T-helper 17 cell (primary cell): ENCODE measurements around the gene ANGPTL5. TPM values are rescaled to one million over a fixed set of nuclear protein-coding genes. Genes with fewer than 3 reads are reported as not detected.

Source experiments
- ATAC-seq: fragments of 150-1000 bp; cut with Tn5 transposase; 2 replicates; pipeline ENCODE4 v1.10.0; 2021; ENCODE audit warnings: mild to moderate bottlenecking, moderate library complexity
- DNase-seq, 3 donors: peaks; one replicate each; pipeline versions ENCODE4 v3.0.0 to v3.0.0-alpha.2; 2020 to 2021
- H3K9me3 ChIP-seq: one replicate; pipeline ENCODE4 v1.7.0; 2013; ENCODE audit warnings: low read length, mild to moderate bottlenecking; ENCODE audit not compliant: control insufficient read depth, poor library complexity, severe bottlenecking
- H3K27ac Mint-ChIP-seq: one replicate; pipeline ENCODE4 v1.8.0; 2022; ENCODE audit warnings: mild to moderate bottlenecking, moderate library complexity, mixed read lengths
- H3K27me3 Mint-ChIP-seq: one replicate; pipeline ENCODE4 v1.8.0; 2022; ENCODE audit warnings: mixed read lengths
- H3K36me3 Mint-ChIP-seq: one replicate; pipeline ENCODE4 v1.8.0; 2022; ENCODE audit warnings: low read depth, mixed read lengths
- H3K4me1 Mint-ChIP-seq: one replicate; pipeline ENCODE4 v1.8.0; 2022; ENCODE audit warnings: mild to moderate bottlenecking, mixed read lengths
- H3K4me3 Mint-ChIP-seq: one replicate; pipeline ENCODE4 v1.8.0; 2022; ENCODE audit warnings: mild to moderate bottlenecking, moderate library complexity, mixed read lengths
- total RNA-seq, 4 donors: library from RNA in 2 of 4; stranded (reverse) in 2 of 4; gene quantifications; one replicate each; pipeline ENCODE4 v1.2.3 and lab custom pipeline; 2022 to 2026

The ANGPTL5 gene
- total RNA-seq, 2 donors from 2014 or later, result not detected

DNA sequence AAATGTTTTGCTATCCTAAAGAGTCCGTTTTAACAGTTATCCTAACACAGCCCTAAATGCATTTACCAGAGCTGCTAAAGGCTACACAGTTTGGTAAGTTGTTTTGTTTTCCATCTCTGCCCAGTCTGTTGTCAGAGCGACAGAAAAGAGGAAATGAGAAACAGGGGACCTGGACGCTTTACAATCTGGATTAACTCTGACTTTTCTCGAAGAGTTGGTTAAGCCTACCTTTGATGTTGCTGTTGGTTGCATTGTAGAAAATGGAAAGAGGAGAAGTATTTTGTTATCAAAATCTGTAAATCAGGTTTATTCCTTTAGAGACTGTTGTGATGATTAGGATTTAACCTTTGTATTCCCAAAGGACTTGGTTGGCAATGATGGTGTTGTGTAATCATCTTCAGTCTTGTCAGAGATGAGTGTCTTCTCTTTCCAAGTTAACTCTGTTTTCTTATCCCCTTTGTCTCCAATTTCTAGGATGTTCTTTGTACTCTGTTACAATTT, 481 bp downstream of the ANGPTL5 start:
- peak overlapping the region; percentile 95 for H3K4me3 Mint-ChIP-seq
- H3K27me3 Mint-ChIP-seq, result peaks cover 5% of the 10 kb centered on the region
- no peak for ATAC-seq
- peaks cover 2% of the 10 kb centered on the region for H3K36me3 Mint-ChIP-seq
- no peak for DNase-seq
- H3K27ac Mint-ChIP-seq, result peak overlapping the region; percentile 96
- no peaks in the 10 kb centered on the region for H3K9me3 ChIP-seq
- H3K4me1 Mint-ChIP-seq, result peaks cover 19% of the 10 kb centered on the region

DNA sequence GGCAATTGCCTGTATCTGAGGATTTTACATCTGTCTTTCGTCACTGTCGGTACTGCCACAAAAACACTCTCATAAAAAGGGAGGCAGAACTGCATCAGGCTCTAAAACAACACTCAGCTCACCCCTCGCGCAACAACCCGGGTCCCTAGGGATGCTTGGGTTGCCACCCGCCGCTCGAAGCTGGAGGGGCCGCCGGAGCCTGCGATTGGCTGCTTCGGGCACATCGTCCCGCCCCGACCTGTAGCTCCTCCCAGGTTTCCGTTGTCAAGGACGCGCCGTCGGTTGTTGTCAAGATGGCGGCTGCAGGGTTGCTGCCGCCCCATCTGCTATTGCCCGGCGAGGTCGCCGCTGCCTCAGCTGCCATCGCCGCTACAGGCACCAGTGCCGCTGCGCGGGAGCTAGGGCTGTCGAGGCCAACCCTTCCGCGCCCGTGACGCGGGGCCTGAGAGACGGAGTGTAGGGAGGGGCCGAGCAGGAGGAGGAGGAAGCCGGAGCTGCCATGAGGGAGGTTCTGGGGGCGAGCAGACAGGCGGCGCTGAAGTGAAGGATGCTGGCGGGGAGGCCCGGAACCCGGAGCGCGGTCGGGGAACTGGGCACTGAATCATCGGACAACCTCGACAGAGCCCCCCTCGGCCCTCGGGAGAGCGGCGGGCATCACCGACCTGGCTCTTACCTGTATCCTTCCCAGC, 1.4 kb downstream of the ANGPTL5 start, which contains the start of gene CEP126:
Gene CEP126 (plus strand): TSS at position 273 of the 689 bp plus-strand sequence. CDS start 275 bp downstream, at position 548.
- H3K36me3 Mint-ChIP-seq, result peaks cover 5% of the 10 kb centered on the region
- ATAC-seq, result peak; percentile 94
- H3K27ac Mint-ChIP-seq, result peak within 1 kb of the TSS; percentile 96
- no peaks in the 10 kb centered on the region for H3K9me3 ChIP-seq
- DNase-seq, result peak; percentile 84 to 93 (median 88)
- H3K4me3 Mint-ChIP-seq, result peak within 1 kb of the TSS; percentile 95
- peaks cover 19% of the 10 kb centered on the region for H3K4me1 Mint-ChIP-seq
- peaks cover 10% of the 10 kb centered on the region for H3K27me3 Mint-ChIP-seq

DNA sequence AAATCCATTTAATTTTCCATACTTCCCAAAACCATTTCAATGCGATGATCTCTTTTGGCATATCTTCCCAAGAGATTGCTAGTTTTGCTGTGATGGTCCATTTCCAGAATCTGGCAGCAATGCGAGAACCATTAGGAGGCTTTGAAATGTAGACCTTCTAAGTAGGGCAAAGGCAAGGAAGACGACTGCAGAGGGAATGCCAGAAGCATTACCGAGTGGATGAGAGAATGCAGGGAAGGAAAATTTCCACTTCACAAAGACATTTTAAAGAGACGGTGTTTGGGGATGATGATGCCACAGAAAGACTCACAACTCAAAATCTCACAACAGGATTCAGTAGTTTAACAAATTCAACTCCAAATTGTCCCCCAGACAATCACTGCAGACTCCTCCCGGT, 2.0 kb downstream of the ANGPTL5 start:
- Mint-ChIP-seq H3K36me3 (peaks cover 5% of the 10 kb centered on the region), H3K27me3 (peaks cover 10% of the 10 kb centered on the region), H3K4me3 (peak overlapping the region; percentile 95), H3K27ac (peak overlapping the region; percentile 96), H3K4me1 (peaks cover 19% of the 10 kb centered on the region)
- H3K9me3 ChIP-seq, result no peaks in the 10 kb centered on the region
- ATAC-seq (no peak), DNase-seq (no peak)

DNA sequence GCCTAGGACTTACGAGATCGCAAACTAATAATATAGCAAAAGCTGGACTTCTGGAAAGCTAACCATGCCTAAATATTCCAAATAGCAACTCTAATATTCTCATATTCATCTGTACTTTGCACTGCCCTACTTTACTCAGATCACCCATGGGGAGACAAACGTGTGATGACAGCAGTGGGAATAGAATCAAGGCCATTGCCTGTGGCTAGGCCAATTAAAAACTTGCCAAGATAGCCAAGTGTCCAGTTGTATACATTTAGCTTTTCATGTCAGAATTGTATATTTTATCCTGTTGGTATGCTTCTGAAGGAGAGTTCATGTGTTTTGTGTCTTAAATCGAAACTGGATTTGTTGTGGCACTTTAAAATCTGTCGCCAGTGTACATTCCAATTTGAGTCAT, 2.7 kb downstream of the ANGPTL5 start:
- no peaks in the 10 kb centered on the region for H3K9me3 ChIP-seq
- peaks cover 10% of the 10 kb centered on the region for H3K27me3 Mint-ChIP-seq
- no peak overlapping the region for H3K27ac Mint-ChIP-seq
- ATAC-seq (no peak), DNase-seq (no peak)
- H3K36me3 Mint-ChIP-seq, result peaks cover 5% of the 10 kb centered on the region
- H3K4me3 Mint-ChIP-seq, result no peak overlapping the region
- peaks cover 19% of the 10 kb centered on the region for H3K4me1 Mint-ChIP-seq

DNA sequence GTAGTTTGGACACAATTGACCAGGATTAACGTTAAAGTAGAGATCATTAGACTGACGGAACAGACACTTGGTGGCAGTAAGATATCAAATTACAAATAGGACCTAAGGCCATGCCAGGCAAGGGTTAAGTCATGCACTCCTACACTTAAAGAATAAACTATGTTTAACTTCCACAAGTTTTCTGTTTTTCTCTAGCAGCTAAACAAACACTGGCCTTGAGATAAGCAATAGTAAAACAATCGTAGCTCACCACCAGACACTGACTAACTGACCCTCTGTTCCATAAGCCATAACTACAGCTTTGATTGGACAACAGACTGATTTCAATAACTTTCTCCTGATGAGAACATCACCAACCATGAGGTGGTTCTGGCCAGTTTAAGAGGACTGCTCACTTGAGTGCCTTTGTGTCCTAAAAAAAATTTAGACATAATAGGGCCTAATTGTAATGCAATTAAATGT, 3.5 kb downstream of the ANGPTL5 start:
- H3K27me3 Mint-ChIP-seq, result peaks cover 10% of the 10 kb centered on the region
- ATAC-seq, result no peak
- peaks cover 5% of the 10 kb centered on the region for H3K36me3 Mint-ChIP-seq

DNA sequence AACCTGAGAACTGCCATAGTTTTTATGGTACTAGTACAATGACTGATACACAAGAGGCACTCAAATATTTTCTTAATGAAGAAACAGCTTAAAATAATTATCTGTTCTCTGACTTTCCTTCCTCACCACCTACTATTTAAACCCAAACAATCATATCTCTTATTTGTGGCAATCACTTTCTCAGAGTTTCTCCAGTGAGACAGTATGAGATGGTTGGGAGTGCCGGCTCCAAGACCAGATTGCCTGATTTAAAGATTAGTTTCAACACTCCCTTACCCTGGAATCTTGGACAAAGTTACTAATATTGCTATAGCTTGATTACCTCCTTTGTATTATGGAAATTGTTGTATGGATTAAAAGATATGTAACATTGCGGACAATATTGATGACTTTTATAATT, 7.2 kb downstream of the ANGPTL5 start:
- H3K4me3 Mint-ChIP-seq, result no peak overlapping the region
- H3K9me3 ChIP-seq, result no peaks in the 10 kb centered on the region
- no peak overlapping the region for H3K27ac Mint-ChIP-seq
- H3K4me1 Mint-ChIP-seq, result no peaks in the 10 kb centered on the region
- no peak for ATAC-seq
- H3K27me3 Mint-ChIP-seq, result peaks cover 24% of the 10 kb centered on the region
- DNase-seq, result no peak
- H3K36me3 Mint-ChIP-seq, result peaks cover 3% of the 10 kb centered on the region

More for the DNA sequence above, 3.5 kb downstream of the ANGPTL5 start:
- Mint-ChIP-seq H3K27ac (no peak overlapping the region), H3K4me3 (no peak overlapping the region), H3K4me1 (peaks cover 19% of the 10 kb centered on the region)
- DNase-seq, result no peak
- no peaks in the 10 kb centered on the region for H3K9me3 ChIP-seq

DNA sequence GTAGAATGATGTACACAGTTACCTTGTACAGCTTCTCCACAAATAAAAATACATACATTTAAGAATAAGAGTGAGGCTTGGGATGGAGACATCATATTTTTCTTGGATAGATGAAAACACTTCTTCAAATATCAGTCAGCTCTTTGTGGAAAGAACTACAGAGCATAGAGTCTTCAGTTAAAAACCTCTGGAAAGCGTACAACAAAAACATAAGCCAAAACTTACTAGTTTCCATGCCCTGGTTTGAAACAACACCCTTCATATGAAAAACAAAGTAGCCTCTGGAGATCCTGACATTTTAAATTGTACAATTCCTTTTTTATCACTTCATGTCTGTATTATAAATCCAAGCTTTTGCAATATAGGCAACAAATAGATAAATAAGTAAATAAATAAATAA, 8.5 kb downstream of the ANGPTL5 start:
- Mint-ChIP-seq H3K27ac (no peak overlapping the region), H3K4me1 (no peaks in the 10 kb centered on the region), H3K27me3 (peaks cover 34% of the 10 kb centered on the region), H3K36me3 (peaks cover 3% of the 10 kb centered on the region), H3K4me3 (no peak overlapping the region)
- ATAC-seq (no peak), DNase-seq (no peak)
- no peaks in the 10 kb centered on the region for H3K9me3 ChIP-seq

DNA sequence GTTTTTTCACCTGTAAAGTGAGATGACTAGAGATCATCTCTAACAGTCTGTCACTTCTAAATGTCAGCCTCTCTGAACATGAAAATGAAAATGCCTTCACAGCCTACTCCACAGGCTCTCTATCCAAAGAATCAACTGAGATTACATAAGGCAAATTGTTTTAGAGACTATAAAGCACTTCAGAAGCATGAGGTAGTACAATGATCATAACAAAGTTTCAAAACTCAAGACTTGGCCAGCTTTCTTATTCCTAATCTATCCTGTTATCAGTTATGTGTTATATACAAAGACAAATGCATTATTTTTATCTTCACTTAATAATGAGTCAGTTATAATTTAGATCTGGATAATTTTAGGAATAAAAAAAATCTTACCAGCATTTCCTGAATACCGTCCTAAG, 21.8 kb downstream of the ANGPTL5 start:
- H3K4me1 Mint-ChIP-seq, result peaks cover 6% of the 10 kb centered on the region
- DNase-seq (no peak), ATAC-seq (no peak)
- H3K4me3 Mint-ChIP-seq, result no peak overlapping the region
- H3K27ac Mint-ChIP-seq, result no peak overlapping the region
- H3K9me3 ChIP-seq, result no peaks in the 10 kb centered on the region
- peaks cover 36% of the 10 kb centered on the region for H3K27me3 Mint-ChIP-seq
- no peaks in the 10 kb centered on the region for H3K36me3 Mint-ChIP-seq

DNA sequence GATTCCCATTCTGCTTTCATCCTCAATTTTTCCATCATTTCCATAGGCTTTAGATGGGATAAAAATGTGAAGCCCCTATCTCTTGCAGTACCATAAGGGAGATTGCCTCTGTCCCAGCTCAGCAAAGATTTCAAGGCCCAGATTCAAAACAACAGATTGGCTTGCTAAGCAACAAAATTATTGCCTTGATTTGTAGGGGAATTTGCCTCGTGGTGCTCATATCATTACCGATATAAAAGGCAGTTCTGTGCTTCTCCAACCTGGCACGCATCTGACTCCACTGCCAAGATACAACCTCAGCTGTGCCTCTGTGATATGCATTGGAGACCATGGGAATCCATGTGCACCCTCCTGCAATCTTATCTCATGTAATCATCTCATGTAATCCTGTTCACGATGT, 26.6 kb downstream of the ANGPTL5 start:
- no peaks in the 10 kb centered on the region for H3K9me3 ChIP-seq
- no peak for ATAC-seq
- H3K4me1 Mint-ChIP-seq, result peaks cover 6% of the 10 kb centered on the region
- peaks cover 36% of the 10 kb centered on the region for H3K27me3 Mint-ChIP-seq
- DNase-seq, result no peak
- H3K4me3 Mint-ChIP-seq, result no peak overlapping the region
- H3K36me3 Mint-ChIP-seq, result no peaks in the 10 kb centered on the region
- H3K27ac Mint-ChIP-seq, result no peak overlapping the region

DNA sequence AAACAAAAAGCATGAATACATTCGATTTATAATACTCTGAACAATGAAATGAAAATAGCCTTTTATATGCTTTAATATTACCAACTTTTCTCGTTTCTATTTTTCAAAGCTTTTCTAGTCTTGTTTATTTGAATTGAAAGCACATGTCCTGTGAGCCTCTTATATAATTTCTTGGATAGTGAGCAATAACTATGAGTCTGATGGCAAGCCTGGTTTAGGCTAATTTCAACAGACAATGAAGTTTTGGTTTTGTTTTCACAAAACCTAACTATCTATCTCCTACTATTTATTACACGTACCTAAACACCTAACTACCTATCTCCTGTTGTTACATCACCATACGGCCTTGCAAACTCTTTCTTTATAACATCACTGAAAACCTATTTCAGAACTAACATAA, 30.7 kb downstream of the ANGPTL5 start:
- H3K27me3 Mint-ChIP-seq, result peaks cover 49% of the 10 kb centered on the region

DNA sequence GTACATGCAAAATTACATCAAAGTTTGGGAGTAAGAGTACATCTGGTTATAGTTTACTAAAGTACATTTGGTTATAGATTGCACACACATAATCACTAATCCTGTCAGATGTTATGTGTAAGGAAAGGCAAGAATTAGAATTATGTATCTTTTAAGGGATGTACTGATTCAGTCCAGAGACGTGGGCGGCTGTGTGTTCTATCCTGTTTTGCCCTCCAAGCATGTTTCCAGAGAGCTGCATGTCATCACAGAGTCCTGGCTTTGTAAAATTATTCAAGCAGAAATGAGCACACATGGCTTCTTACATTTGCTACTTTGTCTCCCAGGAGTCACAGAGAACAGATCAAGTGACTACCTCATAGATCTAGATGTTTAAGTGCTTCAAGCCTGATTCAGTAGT, 34.7 kb downstream of the ANGPTL5 start:
- H3K9me3 ChIP-seq, result no peaks in the 10 kb centered on the region
- DNase-seq (no peak), ATAC-seq (no peak)
- no peak overlapping the region for H3K4me3 Mint-ChIP-seq
- no peaks in the 10 kb centered on the region for H3K4me1 Mint-ChIP-seq
- no peak overlapping the region for H3K27ac Mint-ChIP-seq
- no peaks in the 10 kb centered on the region for H3K36me3 Mint-ChIP-seq
- H3K27me3 Mint-ChIP-seq, result peaks cover 49% of the 10 kb centered on the region

More for the DNA sequence above, 30.7 kb downstream of the ANGPTL5 start:
- H3K27ac Mint-ChIP-seq, result no peak overlapping the region
- H3K4me3 Mint-ChIP-seq, result no peak overlapping the region
- ATAC-seq (no peak), DNase-seq (no peak)
- H3K9me3 ChIP-seq, result no peaks in the 10 kb centered on the region
- peaks cover 6% of the 10 kb centered on the region for H3K4me1 Mint-ChIP-seq
- H3K36me3 Mint-ChIP-seq, result no peaks in the 10 kb centered on the region

DNA sequence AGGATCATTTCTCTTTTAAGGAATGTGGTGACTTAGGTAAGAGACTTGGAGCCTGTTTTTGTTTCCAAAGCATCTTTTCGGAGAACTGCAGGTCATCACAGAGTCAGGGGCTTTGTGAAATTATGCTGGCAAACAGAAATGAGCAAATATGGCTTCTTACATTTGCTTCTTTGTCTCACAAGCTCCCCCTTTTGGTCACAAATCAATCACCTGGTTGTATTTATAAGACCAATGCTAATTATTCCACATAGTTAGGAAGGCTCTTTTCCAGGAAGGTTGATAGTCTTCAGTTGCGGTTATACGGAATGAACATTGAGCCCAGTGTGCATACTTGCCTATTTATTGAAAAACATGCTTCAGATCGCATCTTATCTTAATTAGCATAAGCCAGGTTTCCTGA, 36.1 kb downstream of the ANGPTL5 start:
- peaks cover 52% of the 10 kb centered on the region for H3K27me3 Mint-ChIP-seq
- ATAC-seq, result no peak
- no peak for DNase-seq
- H3K9me3 ChIP-seq, result no peaks in the 10 kb centered on the region
- no peaks in the 10 kb centered on the region for H3K4me1 Mint-ChIP-seq
- no peak overlapping the region for H3K4me3 Mint-ChIP-seq
- no peaks in the 10 kb centered on the region for H3K36me3 Mint-ChIP-seq
- H3K27ac Mint-ChIP-seq, result no peak overlapping the region

DNA sequence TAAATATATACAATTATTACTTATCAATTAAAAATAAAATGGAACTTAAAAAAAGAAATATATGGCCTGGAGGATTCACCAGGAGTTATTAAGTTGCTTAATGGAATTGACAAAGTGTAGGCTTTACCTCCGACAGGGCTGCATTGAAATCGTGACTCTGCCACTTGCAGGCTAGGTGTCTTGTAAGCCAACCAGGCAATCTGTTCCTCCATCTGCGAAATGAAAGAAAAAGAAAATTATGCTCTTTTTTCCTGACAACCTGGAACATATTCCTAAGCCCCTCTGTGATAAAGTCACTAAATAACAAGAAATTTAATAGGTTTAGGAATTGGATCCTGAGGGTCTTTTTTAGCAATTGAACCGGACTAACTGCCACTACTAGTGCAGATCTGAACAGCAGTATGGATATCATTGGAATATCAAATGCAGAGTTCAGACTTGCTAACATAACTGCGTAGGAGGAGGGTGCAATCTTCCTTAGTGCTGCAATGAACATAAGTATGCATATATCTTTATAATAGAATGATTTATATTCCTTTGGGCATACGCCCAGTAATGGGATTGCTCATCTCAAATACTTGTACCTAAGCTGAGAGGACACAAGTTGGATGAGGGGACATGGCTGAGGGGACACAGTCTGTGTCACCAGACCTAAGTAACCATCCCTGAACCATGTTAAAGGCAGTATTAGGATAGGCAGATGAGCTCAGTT, 44.0 kb downstream of the ANGPTL5 start:
- Mint-ChIP-seq H3K4me1 (no peaks in the 10 kb centered on the region), H3K4me3 (no peak overlapping the region), H3K27ac (no peak overlapping the region), H3K27me3 (peaks cover 53% of the 10 kb centered on the region), H3K36me3 (no peaks in the 10 kb centered on the region)
- no peaks in the 10 kb centered on the region for H3K9me3 ChIP-seq
- ATAC-seq (no peak), DNase-seq (no peak)
